ENCODE results near the gene ARMC12. TPM values are rescaled to one million over a fixed set of nuclear protein-coding genes. Genes with fewer than 3 reads are reported as not detected.

The ARMC12 gene
- total and polyA plus RNA-seq, 2 of the 4 experiments (the other 2 are of a cell fraction) = 0.18 to 0.74 TPM

- peak overlapping the region; percentile 37 for H3K9ac ChIP-seq (ENCODE audit: low read depth, low read length)
- intact Hi-C loops (cut with micrococcal nuclease) = no loop called here
- ATAC-seq (ENCODE audit: low read depth) = peak; percentile 81
- TF ChIP-seq POLR2A (IDR thresholded peaks at IDR 0.05; ENCODE audit: low read depth, low read length) (no peak), RFX5 (IDR thresholded peaks at IDR 0.05; ENCODE audit: low read depth, low read length) (no peak), RCOR1 (IDR thresholded peaks at IDR 0.05; ENCODE audit: insufficient replicate concordance, low read length) (no peak), CHD1 (IDR thresholded peaks at IDR 0.05; ENCODE audit: low read depth, low read length) (no peak), MAZ (IDR thresholded peaks at IDR 0.05; ENCODE audit: borderline replicate concordance, low read depth, low read length) (no peak), USF2 (IDR thresholded peaks at IDR 0.05; ENCODE audit: low read depth, low read length) (no peak), RAD21 (IDR thresholded peaks at IDR 0.05; ENCODE audit: low read length) (no peak), FOS (IDR thresholded peaks at IDR 0.05; ENCODE audit: low read depth, low read length) (no peak), CEBPB (IDR thresholded peaks at IDR 0.05; ENCODE audit: low read depth, low read length) (no peak), MAFK (IDR thresholded peaks at IDR 0.05; ENCODE audit: low read depth, low read length) (no peak), MXI1 (IDR thresholded peaks at IDR 0.05; ENCODE audit: borderline replicate concordance, low read depth, low read length) (no peak), NFE2L2 (IDR thresholded peaks at IDR 0.05; ENCODE audit: low read depth, low read length) (no peak)
- TF ChIP-seq, protein P1, sequence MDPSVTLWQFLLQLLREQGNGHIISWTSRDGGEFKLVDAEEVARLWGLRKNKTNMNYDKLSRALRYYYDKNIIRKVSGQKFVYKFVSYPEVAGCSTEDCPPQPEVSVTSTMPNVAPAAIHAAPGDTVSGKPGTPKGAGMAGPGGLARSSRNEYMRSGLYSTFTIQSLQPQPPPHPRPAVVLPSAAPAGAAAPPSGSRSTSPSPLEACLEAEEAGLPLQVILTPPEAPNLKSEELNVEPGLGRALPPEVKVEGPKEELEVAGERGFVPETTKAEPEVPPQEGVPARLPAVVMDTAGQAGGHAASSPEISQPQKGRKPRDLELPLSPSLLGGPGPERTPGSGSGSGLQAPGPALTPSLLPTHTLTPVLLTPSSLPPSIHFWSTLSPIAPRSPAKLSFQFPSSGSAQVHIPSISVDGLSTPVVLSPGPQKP (IDR thresholded peaks at IDR 0.05; ENCODE audit: borderline replicate concordance, low read depth, low read length) = no peak
Measured at GRCh38 chr6:35719830-35720733, 16.8 kb upstream of the ARMC12 start.

More at GRCh38 chr6:35719830-35720733, 16.8 kb upstream of the ARMC12 start:
- dilution Hi-C loops (cut with HindIII; ENCODE audit: low sequenced_read_pairs, unreplicated experiment) = no loop called here
- peaks cover 11% of the 10 kb centered on the region for H3K9me1 ChIP-seq (ENCODE audit: insufficient read depth, low read length)
- in situ Hi-C loops (cut with MboI; ENCODE audit: low sequenced_read_pairs) = no loop called here
- H2BK20ac ChIP-seq (ENCODE audit: low read depth, low read length) = peak overlapping the region; percentile 73; the same call in 1 of the 2 replicates
- peak overlapping the region; percentile 93 for H3K4ac ChIP-seq (ENCODE audit: low read depth, low read length)
- H4K91ac ChIP-seq (ENCODE audit: insufficient read depth, low read depth, low read length) = peak overlapping the region; percentile 80
- no peaks in the 10 kb centered on the region for H4K20me1 ChIP-seq (ENCODE audit: insufficient read depth, low read length)
- ChIA-PET CTCF (no interaction called here), POLR2A (ENCODE audit: unreplicated experiment) (interaction anchor here (0.7 kb wide), 1 partner anchor 12 kb away, joined by 3 read pairs; no protein-coding TSS in a partner anchor)
- peaks cover 4% of the 10 kb centered on the region; the same call in 1 of the 2 replicates for H3K27me3 ChIP-seq (ENCODE audit: control insufficient read depth, insufficient read depth, low read length)
- peaks cover 0 to 8% of the 10 kb centered on the region in 2 experiments; a peak in 1 of 4 replicates for H3K79me1 ChIP-seq (ENCODE audit: low read depth in 1 of 2, low read length in 2 of 2)
- H2AK9ac ChIP-seq (replicated peaks; ENCODE audit: low read depth, low read length, poor library complexity) = peak overlapping the region; percentile 93
- peak overlapping the region; percentile 98 for H2AFZ ChIP-seq (replicated peaks; ENCODE audit: low read length, poor library complexity)
- peak overlapping the region; percentile 94 to 96; a peak in 3 of 4 replicates for H4K8ac ChIP-seq (ENCODE audit: low read depth in 2 of 2, low read length in 2 of 2)
- H3K9me3 ChIP-seq (ENCODE audit: control insufficient read depth, insufficient read depth, low read length) = no peaks in the 10 kb centered on the region
- DNase-seq = peak; percentile 47
- 18% methylated on average over 8 of the region's 21 CpGs; no CpG with 5 or more reads in 1 of the 2 experiments for WGBS, 2 experiments (ENCODE audit: extremely low coverage in 2 of 2, insufficient read length in 1 of 2)
- H3K36me3 ChIP-seq (ENCODE audit: control insufficient read depth, insufficient read depth, low read length) = no peaks in the 10 kb centered on the region
- H4K5ac ChIP-seq (ENCODE audit: low read depth, low read length) = peak overlapping the region; percentile 87
- H3K4me2 ChIP-seq (ENCODE audit: low read depth, low read length) = peak overlapping the region; percentile 67
- H2AK5ac ChIP-seq (ENCODE audit: low read depth, low read length) = peak overlapping the region; percentile 76
- peak overlapping the region; percentile 91 for H3K14ac ChIP-seq (replicated peaks; ENCODE audit: low read depth, low read length)
- H3K27ac ChIP-seq (ENCODE audit: insufficient read depth, low read length) = peak overlapping the region; percentile 12
- 0 out of 2 replicates have a peak overlapping the region, but pooled peaks have one; percentile 32 for H3K56ac ChIP-seq (ENCODE audit: extremely low read depth, insufficient read depth, low read length)
- no TSS peak for BruUV-seq (replicated peaks)
- peak overlapping the region; percentile 31 for H2BK5ac ChIP-seq (ENCODE audit: low read depth, low read length, poor library complexity, severe bottlenecking)
- peak overlapping the region; percentile 83 for H3K23ac ChIP-seq (ENCODE audit: low read depth, low read length)
- H3K4me1 ChIP-seq (ENCODE audit: control insufficient read depth, insufficient read depth, low read length) = peaks cover 19% of the 10 kb centered on the region
- H3K18ac ChIP-seq (ENCODE audit: low read depth, low read length) = peak overlapping the region; percentile 33
- peak overlapping the region; percentile 68; the same call in 1 of the 3 replicates for H2BK15ac ChIP-seq (ENCODE audit: low read depth, low read length)
- peak overlapping the region; percentile 3; the same call in 1 of the 2 replicates for H3K4me3 ChIP-seq (ENCODE audit: insufficient read depth, low read depth, low read length)
- peak overlapping the region; percentile 95 for H2BK120ac ChIP-seq (ENCODE audit: low read depth, low read length)
